Calu3 (cell line): ENCODE data around the gene SLC35F1. TPM values are rescaled to one million over a fixed set of nuclear protein-coding genes. Genes with fewer than 3 reads are reported as not detected.

Experiments used
- BruUV-seq: library from RNA; stranded (reverse); fragments of 400-500 nt; replicated peaks from 2 replicates; lab custom pipeline; 2021; lab: Mats Ljungman, UMichigan
- CTCF ChIA-PET: fragments of 300-600 bp; sonication (Branson Sonifier 250); formaldehyde crosslinking; loops from one replicate; lab custom pipeline; 2022; ENCODE audit warnings: antibody characterized with exemption; lab: Charles Lee
- DNase-seq: peaks from one replicate; pipeline ENCODE4 v3.0.0; 2022
- H3K27ac Mint-ChIP-seq: one replicate; pipeline ENCODE4 v1.8.0; 2022; ENCODE audit warnings: mixed read lengths; ENCODE audit not compliant: unreplicated experiment
- H3K27me3 Mint-ChIP-seq: one replicate; pipeline ENCODE4 v1.8.0; 2022; ENCODE audit warnings: mixed read lengths; ENCODE audit not compliant: unreplicated experiment
- H3K36me3 Mint-ChIP-seq: one replicate; pipeline ENCODE4 v1.8.0; 2022; ENCODE audit warnings: mild to moderate bottlenecking, moderate library complexity, mixed read lengths; ENCODE audit not compliant: insufficient read depth, unreplicated experiment
- H3K4me1 Mint-ChIP-seq: one replicate; pipeline ENCODE4 v1.8.0; 2022; ENCODE audit warnings: mild to moderate bottlenecking, low read depth, mixed read lengths; ENCODE audit not compliant: unreplicated experiment
- H3K4me3 Mint-ChIP-seq: one replicate; pipeline ENCODE4 v1.8.0; 2022; ENCODE audit warnings: mild to moderate bottlenecking, low read depth, moderate library complexity, mixed read lengths; ENCODE audit not compliant: unreplicated experiment
- H3K9me3 Mint-ChIP-seq: one replicate; pipeline ENCODE4 v1.8.0; 2022; ENCODE audit warnings: low read depth, mixed read lengths; ENCODE audit not compliant: unreplicated experiment
- CTCF ChIP-seq: fragments of 200-600 bp; IDR thresholded peaks from one replicate; pipeline ENCODE4 v1.8.0; 2022; ENCODE audit warnings: antibody characterized with exemption; ENCODE audit not compliant: unreplicated experiment
- intact Hi-C: fragments of 100-400 bp; cut with micrococcal nuclease; formaldehyde crosslinking; loops from one replicate; pipeline ENCODE4 v1.10.0; 2022; ENCODE audit not compliant: unreplicated experiment
- total RNA-seq: library from RNA; stranded (reverse); gene quantifications from 2 replicates; pipeline ENCODE4 v1.2.3, GENCODE V29; 2022

SLC35F1 gene
- total RNA-seq, 1 experiment from 2014 or later: not detected

- CTCF ChIA-PET: no interaction called here
- Mint-ChIP-seq H3K27me3 (no peaks in the 10 kb centered on the region), H3K27ac (no peak overlapping the region), H3K36me3 (no peaks in the 10 kb centered on the region), H3K4me3 (no peak overlapping the region), H3K4me1 (no peaks in the 10 kb centered on the region), H3K9me3 (peaks cover 3% of the 10 kb centered on the region)
- intact Hi-C loops: no loop called here
- no peak for TF ChIP-seq CTCF
- BruUV-seq: no TSS peak
- DNase-seq: no peak
These were observed 299.2 kb downstream of the SLC35F1 start for GRCh38 chr6:118206221-118206620.

- no peaks in the 10 kb centered on the region for H3K4me1 Mint-ChIP-seq
- no peak for DNase-seq
- BruUV-seq: no TSS peak
- no peaks in the 10 kb centered on the region for H3K36me3 Mint-ChIP-seq
- CTCF ChIA-PET: no interaction called here
- intact Hi-C loops: no loop called here
- no peaks in the 10 kb centered on the region for H3K27me3 Mint-ChIP-seq
- no peak for TF ChIP-seq CTCF
- H3K9me3 Mint-ChIP-seq: peaks cover 3% of the 10 kb centered on the region
- no peak overlapping the region for H3K27ac Mint-ChIP-seq
- no peak overlapping the region for H3K4me3 Mint-ChIP-seq
These were observed 300.9 kb downstream of the SLC35F1 start for GRCh38 chr6:118207947-118208346.

GRCh38 chr6:118212451-118213173 lies 305.5 kb downstream of the SLC35F1 start:
- Mint-ChIP-seq H3K9me3 (no peaks in the 10 kb centered on the region), H3K4me3 (no peak overlapping the region), H3K36me3 (no peaks in the 10 kb centered on the region), H3K4me1 (no peaks in the 10 kb centered on the region), H3K27ac (no peak overlapping the region), H3K27me3 (no peaks in the 10 kb centered on the region)
- CTCF ChIA-PET: no interaction called here
- BruUV-seq: no TSS peak
- intact Hi-C loops: no loop called here
- TF ChIP-seq CTCF: no peak
- DNase-seq: no peak

GRCh38 chr6:118215269-118215668 lies 308.2 kb downstream of the SLC35F1 start:
- Mint-ChIP-seq H3K27ac (no peak overlapping the region), H3K27me3 (no peaks in the 10 kb centered on the region), H3K4me1 (no peaks in the 10 kb centered on the region), H3K4me3 (no peak overlapping the region), H3K36me3 (no peaks in the 10 kb centered on the region), H3K9me3 (no peaks in the 10 kb centered on the region)
- intact Hi-C loops: no loop called here
- no peak for TF ChIP-seq CTCF
- DNase-seq: no peak
- no TSS peak for BruUV-seq
- CTCF ChIA-PET: no interaction called here
